NK-92 treated with Interleukin-12 subunit alpha and Interleukin-12 subunit beta, amount 100 ng/mL, for 24 hours (cell line): ENCODE results near the gene SLC30A2.

Experiments used
- DNase-seq: peaks from one replicate; lab custom pipeline; 2025; lab: John Stamatoyannopoulos, UW

The SLC30A2 gene

GRCh38 chr1:26021647-26022403 is 24.1 kb downstream of the SLC30A2 start, which contains the start of gene EXTL1:
Gene EXTL1, plus strand, starts transcription at chr1:26021775. Its CDS starts 872 bp downstream, at chr1:26022647.
- no peak for DNase-seq

DNA sequence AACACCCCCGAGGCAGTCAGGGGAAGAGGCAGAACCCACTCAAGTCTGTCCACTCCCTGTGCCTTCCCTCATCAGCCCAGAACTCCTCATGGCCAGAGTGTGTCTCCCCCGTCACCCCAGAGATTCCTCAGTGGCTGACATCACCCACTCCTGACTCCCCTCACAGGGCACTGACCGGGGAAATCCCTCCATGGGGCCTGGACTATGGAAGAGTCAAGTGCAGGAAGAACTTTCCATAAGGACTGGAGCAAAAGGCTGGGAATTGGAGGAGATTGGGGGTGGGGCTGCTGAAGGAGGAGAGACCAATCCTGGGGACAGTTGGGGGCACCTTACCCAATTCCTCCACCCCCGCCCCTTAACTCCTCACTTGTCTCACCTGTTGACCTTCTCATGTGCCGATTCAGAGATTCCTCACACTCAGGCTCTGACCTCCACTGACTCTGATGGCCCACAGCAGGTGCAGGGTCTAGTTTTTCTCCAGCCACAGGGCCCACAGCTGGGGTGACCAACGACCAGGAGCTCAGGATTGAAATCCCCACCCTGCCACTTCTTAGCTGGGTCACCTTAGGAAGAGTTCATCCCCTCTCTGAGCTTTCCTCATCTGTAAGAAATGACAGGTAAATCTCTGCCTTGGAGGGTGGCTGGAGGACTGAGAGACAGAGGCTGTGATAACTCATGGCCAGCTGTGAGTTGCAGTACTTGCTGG is 24.8 kb downstream of the SLC30A2 start:
- no peak for DNase-seq

- DNase-seq, result no peak
Observed at GRCh38 chr1:26020330-26020768, 25.6 kb downstream of the SLC30A2 start.

- no peak for DNase-seq
Observed at GRCh38 chr1:26019641-26020315, 26.1 kb downstream of the SLC30A2 start.

- no peak for DNase-seq
Observed at GRCh38 chr1:26017606-26018005, 28.3 kb downstream of the SLC30A2 start.

GRCh38 chr1:26016953-26017545 is 28.9 kb downstream of the SLC30A2 start:
- no peak for DNase-seq

GRCh38 chr1:26016258-26016952 is 29.5 kb downstream of the SLC30A2 start:
- DNase-seq, result no peak

GRCh38 chr1:26015358-26015757 is 30.6 kb downstream of the SLC30A2 start:
- DNase-seq, result no peak

DNA sequence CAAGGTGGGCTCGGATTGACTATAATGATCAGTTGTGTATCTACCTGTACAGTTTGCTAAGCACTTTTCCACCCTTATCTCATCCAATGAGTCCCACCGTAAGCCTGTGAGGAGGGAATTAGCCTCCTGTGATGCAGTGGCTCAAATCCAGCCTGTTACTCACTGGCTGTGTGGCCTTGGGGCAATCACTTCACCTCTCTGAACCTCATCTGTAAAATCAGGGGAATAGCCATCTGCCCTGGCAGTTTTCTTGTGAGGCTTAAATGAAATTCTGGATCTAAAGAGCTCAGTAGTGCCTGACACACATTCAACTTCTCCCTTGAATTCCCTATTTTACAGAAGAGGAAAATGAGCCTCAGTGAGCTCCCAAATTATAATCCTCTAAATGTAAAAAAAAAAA is 31.7 kb downstream of the SLC30A2 start:
- DNase-seq, result no peak

GRCh38 chr1:26012864-26013263 is 33.1 kb downstream of the SLC30A2 start:
- no peak for DNase-seq

- DNase-seq, result no peak
Observed at GRCh38 chr1:26010825-26011224, 35.1 kb downstream of the SLC30A2 start.

DNA sequence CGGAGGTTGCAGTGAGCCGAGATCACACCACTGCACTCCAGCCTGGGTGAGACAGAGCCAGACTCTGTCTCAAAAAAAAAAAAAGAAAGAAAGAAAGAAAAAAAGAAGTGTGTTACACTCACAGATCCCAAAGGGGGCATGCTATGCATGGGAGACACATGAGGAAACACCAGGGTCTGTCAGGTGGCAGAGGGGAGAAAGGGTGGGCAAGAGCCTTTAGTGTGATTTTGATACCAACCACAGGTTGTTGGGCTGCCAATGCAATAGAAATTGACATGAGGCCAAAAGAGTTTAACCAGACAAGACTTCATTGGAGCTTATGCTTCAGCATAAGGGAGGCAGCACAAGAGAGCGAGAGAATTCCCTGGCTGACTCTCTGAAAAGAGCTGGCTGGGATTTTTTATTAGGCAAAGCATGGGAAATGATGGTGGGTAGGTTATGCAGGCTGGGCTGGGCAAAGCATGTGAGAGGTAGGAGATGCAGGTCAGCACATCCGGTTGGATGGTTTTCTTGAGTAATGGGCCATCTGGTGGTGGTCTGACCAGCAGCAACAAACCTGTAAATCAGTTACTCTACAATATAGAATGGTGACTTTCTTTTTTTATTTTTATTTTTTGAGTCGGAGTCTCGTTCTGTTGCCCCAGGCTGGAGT is 36.0 kb downstream of the SLC30A2 start:
- no peak for DNase-seq

DNA sequence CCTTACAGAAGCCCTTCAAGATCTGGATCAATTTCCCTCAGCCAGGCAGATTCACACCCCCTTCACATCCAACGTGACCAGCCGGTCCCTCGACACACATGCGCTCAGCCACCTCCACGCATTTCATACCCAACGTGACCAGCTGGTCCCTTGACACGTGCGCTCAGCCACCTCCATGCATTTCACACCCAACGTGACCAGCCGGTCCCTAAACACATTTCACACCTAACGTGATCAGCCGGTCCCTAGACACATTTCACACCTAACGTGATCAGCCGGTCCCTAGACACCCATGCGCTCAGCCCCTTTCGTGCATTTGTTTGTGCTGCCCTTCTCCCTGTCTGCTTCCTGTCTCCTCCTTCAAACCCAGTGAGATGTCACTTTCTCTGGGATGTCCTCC is 39.2 kb downstream of the SLC30A2 start:
- no peak for DNase-seq

GRCh38 chr1:26005434-26006105 is 40.3 kb downstream of the SLC30A2 start:
- DNase-seq, result no peak

- no peak for DNase-seq
Observed at GRCh38 chr1:26003756-26004155, 42.2 kb downstream of the SLC30A2 start.

GRCh38 chr1:26003262-26003661 is 42.7 kb downstream of the SLC30A2 start:
- no peak for DNase-seq

DNA sequence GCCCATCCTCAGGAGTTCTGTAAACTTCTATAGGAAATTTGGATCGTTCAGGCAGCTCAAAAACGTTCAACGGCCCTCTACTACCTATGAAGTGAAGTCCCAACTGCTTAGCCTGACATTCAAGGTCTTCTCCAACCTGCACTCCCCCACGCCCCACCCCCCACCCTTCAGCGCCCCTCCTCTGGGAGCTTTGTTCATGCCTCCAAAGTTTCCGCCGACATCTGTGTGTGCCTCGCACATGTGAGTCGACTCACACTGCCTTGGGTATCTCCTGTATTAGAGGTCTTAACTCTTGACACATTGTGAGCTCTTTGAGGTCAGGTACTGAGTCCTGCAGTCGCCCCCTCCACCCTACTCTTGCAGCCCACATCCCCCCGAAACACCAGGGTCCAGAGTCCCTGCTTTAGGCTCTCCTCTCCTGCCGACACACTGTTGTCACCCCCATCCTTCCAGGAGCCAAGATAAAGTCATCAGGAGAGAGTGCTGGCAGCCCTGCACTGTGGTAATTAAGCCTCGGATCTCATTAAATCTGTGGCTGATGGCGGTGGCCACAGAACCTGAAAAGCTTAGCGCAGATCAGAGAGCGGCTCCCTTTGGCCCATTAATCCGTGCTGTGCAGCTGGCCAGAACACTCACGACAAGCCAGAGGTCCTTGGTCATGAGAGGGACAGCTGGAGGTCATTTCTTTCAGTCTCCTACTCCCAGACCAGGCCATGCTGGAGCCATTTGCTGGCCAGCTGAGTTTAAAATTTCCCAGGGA is 46.7 kb downstream of the SLC30A2 start:
- no peak for DNase-seq

GRCh38 chr1:25997828-25998761 is 47.8 kb downstream of the SLC30A2 start, which contains the start of gene PAFAH2:
Gene PAFAH2, minus strand, starts transcription at chr1:25998063. Its CDS starts 7,247 bp downstream, at chr1:25990816.
- DNase-seq, result peak; percentile 93
